Colon (tissue), 2 donors: ENCODE measurements around the gene ENTHD1.

Experiments
- FAIRE-seq: peaks from 2 replicates; lab custom pipeline; 2012; peaks lifted over from hg19 to GRCh38; lab: Jason Lieb, UNC
- donor health status: control.
- donor health status: control.

The ENTHD1 gene

GRCh38 chr22:39712751-39713525 lies 180.6 kb downstream of the ENTHD1 start:
- no peak for FAIRE-seq

DNA sequence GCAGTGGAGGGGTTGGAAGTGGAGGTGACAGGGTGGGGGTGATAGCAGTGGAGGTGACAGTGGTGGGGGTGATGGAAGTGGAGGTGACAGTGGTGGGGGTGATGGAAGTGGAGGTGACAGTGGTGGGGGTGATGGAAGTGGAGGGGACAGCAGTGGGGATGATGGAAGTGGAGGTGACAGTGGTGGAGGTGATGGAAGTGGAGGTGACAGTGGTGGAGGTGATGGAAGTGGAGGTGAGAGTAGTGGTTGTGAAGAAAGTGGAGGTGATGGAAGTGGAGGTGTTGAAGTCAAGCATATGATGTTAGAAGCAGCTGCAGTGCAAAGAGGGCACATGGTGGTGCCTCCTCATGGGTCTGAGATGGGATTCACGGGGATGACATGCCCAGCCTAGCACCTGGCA lies 181.5 kb downstream of the ENTHD1 start:
- no peak for FAIRE-seq

GRCh38 chr22:39710380-39711150 lies 183.0 kb downstream of the ENTHD1 start:
- no peak for FAIRE-seq

DNA sequence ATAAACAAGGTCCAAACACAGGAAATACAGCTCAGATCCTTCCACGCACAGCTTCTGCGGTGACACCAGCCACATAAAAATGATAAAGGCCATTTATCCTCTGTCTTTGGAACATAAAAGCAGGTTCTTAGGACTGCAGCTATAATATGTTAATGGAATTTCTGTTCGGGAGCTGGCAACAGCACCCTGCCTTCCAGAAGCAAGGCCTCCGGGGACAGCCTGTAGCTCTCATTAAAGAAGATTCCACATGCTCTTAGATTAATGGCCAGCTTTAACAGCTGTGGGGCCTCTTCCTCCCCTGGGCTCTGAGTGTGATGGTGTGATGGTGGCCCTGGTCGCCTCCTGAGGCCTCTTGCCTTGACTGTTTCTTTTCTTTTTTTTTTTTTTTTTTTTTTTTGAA lies 185.7 kb downstream of the ENTHD1 start:
- FAIRE-seq, result no peak

GRCh38 chr22:39707351-39707750 lies 186.2 kb downstream of the ENTHD1 start:
- no peak for FAIRE-seq

DNA sequence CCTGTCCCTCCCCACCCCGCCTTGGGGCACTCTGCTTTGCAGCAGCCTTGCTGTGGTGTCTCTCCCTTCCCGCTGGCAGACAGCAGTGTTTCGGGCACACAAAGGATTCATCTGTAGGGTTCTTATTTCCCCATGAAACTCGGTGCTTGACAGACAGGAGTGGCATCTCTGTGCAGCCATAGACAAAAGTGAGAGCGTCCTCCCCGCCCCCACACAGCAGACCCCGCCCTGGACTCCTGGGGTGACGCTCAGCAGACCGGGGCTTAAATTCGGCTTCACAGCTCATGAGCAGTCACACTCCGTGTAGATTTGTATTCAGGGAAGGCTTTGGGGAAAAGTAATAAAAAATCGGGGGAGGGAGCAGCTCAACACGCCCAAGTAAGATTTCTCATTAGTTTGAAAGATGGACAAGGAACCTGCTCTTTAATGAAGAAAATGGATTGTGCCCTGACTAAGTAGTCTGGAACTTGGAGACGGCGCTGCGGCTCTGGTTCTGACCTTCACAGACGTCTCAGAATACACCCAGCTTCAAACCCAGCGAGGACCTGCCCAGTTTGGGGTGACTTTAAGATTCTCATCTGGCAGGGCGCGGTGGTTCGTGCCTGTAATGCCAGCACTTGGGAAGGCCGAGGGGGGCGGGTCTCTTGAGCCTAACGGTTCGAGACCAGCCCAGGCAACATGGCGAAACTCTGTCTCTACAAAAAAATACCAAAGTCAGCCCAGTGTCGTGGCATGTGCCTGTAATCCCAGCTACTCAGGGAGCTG lies 187.0 kb downstream of the ENTHD1 start:
- no peak for FAIRE-seq

GRCh38 chr22:39705386-39705785 lies 188.2 kb downstream of the ENTHD1 start:
- FAIRE-seq, result no peak

- no peak for FAIRE-seq
These were observed 189.5 kb downstream of the ENTHD1 start for GRCh38 chr22:39703928-39704639.

DNA sequence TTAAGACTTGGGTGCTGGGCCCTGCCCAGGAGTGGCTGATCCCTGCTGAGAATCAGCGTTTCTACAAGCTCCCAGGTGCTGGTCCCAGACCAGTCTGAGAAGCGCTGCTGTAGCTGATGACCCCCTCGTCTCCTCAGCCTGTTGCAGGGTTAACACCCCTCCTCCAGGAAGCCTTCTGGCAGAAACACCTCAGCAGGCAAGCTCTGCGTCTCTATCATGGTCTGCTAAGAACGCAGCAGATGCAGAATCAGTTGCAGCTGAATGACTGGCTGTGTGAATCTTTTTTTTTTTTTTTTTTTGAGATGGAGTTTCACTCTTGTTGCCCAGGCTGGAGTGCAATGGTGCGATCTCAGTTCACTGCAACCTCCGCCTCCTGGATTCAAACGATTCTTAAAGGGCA lies 190.5 kb downstream of the ENTHD1 start:
- no peak for FAIRE-seq

GRCh38 chr22:39700565-39700964 lies 193.0 kb downstream of the ENTHD1 start:
- no peak for FAIRE-seq

- FAIRE-seq, result no peak
These were observed 193.8 kb downstream of the ENTHD1 start for GRCh38 chr22:39699631-39700360.

- no peak for FAIRE-seq
These were observed 195.7 kb downstream of the ENTHD1 start for GRCh38 chr22:39697790-39698430.

DNA sequence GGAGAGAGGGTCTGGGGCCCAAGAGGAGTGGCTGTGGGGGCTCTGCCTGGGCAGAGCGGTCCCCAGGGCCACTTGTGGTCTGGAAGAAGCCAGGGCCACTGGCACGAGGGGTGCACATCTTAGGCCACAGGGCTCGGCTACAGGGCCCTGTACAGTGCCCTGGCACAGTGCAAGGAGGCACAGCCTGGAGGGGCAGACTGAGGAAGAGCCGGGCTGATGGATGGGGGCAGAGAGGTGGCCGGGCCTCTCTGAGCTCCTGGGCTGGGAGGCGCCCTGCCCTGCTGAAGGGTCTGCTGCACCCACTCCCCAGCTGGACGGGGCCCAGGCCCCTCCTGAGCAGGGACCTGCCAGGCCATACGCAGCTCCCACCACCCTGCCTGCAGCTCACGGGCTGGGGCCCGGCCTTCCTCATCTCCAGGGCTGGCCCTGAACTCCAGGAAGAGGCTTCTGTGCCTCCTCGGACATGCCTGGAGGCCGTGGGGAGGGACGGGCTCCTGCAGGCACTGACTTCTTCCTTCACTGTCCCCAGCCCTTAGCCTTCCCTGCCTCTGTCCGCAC lies 199.5 kb downstream of the ENTHD1 start:
- FAIRE-seq, result no peak
